GM12891 (cell line): Measurements from ENCODE around the gene ALG1.
"Not testable (repeated sequence)": the region's sequence is repeated elsewhere in the genome, so short reads cannot be mapped to it uniquely, and the experiment has no call there.

Experiments used
- DNase-seq: peaks from one replicate; pipeline ENCODE4 v3.0.0; 2011; ENCODE audit warnings: low spot score; ENCODE audit not compliant: insufficient read length
- FAIRE-seq: peaks from 2 replicates; lab custom pipeline; 2011; peaks lifted over from hg19 to GRCh38; lab: Jason Lieb, UNC
- PAX5 ChIP-seq: IDR thresholded peaks from 2 replicates; pipeline ENCODE4 v1.6.1; 2011; ENCODE audit warnings: low read length, moderate library complexity, mild to moderate bottlenecking; ENCODE audit not compliant: insufficient read depth, severe bottlenecking
- POLR2A ChIP-seq: IDR thresholded peaks from 2 replicates; pipeline ENCODE4 v1.6.1; 2011; ENCODE audit warnings: low read depth, low read length, control low read depth
- POLR2AphosphoS5 ChIP-seq: IDR thresholded peaks from 2 replicates; pipeline ENCODE4 v1.6.1; 2011; ENCODE audit warnings: low read depth, low read length, control low read depth
- POU2F2 ChIP-seq: IDR thresholded peaks from 2 replicates; pipeline ENCODE4 v1.6.1; 2011; ENCODE audit warnings: low read depth, mild to moderate bottlenecking, control low read depth, low read length, moderate library complexity
- SPI1 ChIP-seq: IDR thresholded peaks from 2 replicates; pipeline ENCODE4 v1.6.1; 2011; ENCODE audit warnings: low read depth, low read length, control low read depth
- TAF1 ChIP-seq: IDR thresholded peaks from 2 replicates; pipeline ENCODE4 v1.6.1; 2011; ENCODE audit warnings: low read depth, low read length, control low read depth

Gene ALG1

GRCh38 chr16:5032748-5033167 is 38.9 kb upstream of the ALG1 start:
- DNase-seq (no peak), FAIRE-seq (no peak)
- TF ChIP-seq POLR2AphosphoS5 (no peak), POLR2A (no peak), SPI1 (no peak), TAF1 (no peak), PAX5 (no peak), POU2F2 (no peak)

- FAIRE-seq = peak; percentile 93
- peak; percentile 43 for TF ChIP-seq SPI1
- peak; percentile 71 for TF ChIP-seq POLR2A
- TF ChIP-seq POLR2AphosphoS5 = peak; percentile 61
- peak; percentile 84 for TF ChIP-seq TAF1
- TF ChIP-seq PAX5 = peak; percentile 79
- TF ChIP-seq POU2F2 = peak; percentile 70; the same call in 1 of the 2 replicates
- DNase-seq = peak; percentile 92
Measured at GRCh38 chr16:5033256-5034166, 38.1 kb upstream of the ALG1 start, which contains the start of gene NAGPA. Gene NAGPA (minus strand): TSS chr16:5033935. CDS start chr16:5033914, 21 bp downstream.

DNA sequence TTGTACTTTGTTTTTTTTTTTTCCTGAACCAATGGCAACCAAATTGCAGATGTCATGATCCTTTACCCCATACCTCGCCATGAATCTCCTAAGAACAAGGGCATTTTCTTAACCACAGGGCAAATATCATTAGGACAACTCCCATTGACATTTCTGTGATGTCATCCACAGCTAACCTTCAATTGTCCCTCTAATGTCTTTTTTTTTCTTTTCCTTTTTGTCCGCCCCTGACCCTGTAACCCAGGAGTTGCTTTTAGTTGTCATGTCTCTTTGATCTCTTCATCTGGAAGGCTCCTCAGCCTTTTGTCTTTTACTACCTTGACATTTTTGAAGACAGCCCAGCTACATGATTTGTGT is 37.5 kb upstream of the ALG1 start:
- TF ChIP-seq POLR2A (no peak), TAF1 (no peak), PAX5 (no peak)
- FAIRE-seq (no peak), DNase-seq (no peak)

GRCh38 chr16:5035909-5036227 is 35.8 kb upstream of the ALG1 start:
- no peak for FAIRE-seq
- DNase-seq = no peak
- TF ChIP-seq POU2F2 (no peak), SPI1 (no peak), PAX5 (no peak), POLR2AphosphoS5 (no peak), TAF1 (no peak), POLR2A (no peak)

DNA sequence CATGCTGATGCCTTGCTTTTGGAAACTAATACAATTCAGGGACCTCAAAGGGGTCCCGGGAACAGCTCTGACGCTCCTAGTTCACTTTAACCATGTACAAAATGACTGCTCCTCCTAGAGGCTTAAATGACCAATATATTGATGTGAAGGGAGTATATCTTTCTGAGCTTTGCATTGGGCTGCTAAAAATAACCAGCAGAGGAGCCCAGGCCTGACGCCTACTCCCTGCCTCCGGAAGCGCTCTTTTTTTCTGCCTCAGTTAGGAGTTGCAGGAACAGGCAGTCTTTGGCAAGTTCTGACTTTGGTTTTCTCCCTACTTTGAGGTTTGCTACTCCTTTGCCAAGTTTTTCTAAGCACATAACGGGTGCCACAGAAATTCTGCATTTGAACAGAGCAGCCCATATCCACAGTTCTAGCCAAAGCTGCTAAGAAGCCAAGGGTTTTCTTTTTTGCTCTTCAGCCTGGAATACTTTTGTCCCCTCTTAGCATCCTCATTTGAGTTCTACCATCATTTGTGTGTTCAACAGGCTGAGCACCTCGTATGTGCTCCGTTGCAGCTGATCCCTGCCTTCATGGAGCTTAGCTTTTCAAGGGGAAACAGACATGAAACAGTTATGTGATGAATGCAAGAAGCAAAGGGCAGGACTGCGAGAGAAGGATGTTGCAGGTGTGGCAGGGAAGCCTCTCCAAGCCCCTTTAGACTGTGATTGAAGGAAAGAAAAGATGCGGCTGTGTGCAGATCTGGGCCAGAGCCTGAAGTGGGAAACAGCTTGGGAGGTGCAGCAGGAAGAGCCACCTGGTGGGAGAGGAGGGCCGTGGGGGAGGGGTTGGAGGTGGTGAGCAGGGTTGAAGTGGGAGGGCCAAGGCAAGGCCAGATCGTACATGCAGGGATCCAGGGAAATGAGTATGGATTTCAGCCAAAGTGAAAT is 35.2 kb upstream of the ALG1 start:
- FAIRE-seq (no peak), DNase-seq (no peak)
- TF ChIP-seq POLR2AphosphoS5 (no peak), SPI1 (no peak), PAX5 (no peak), POU2F2 (no peak), POLR2A (no peak), TAF1 (no peak)

- FAIRE-seq (no peak), DNase-seq (no peak)
- TF ChIP-seq POLR2A (no peak), PAX5 (no peak), POLR2AphosphoS5 (no peak), POU2F2 (no peak), TAF1 (no peak), SPI1 (no peak)
Measured at GRCh38 chr16:5040451-5040850, 31.2 kb upstream of the ALG1 start.

GRCh38 chr16:5041600-5042133 is 30.0 kb upstream of the ALG1 start:
- TF ChIP-seq POLR2A = no peak
- TF ChIP-seq PAX5 = peak; percentile 63
- no peak for TF ChIP-seq SPI1
- FAIRE-seq (peak; percentile 69), DNase-seq (no peak)

GRCh38 chr16:5042574-5043171 is 29.0 kb upstream of the ALG1 start:
- DNase-seq (no peak), FAIRE-seq (no peak)
- TF ChIP-seq TAF1 = no peak
- TF ChIP-seq SPI1 = no peak
- no peak for TF ChIP-seq POLR2AphosphoS5
- TF ChIP-seq PAX5 = no peak
- no peak for TF ChIP-seq POLR2A
- TF ChIP-seq POU2F2 = no peak

- no peak for DNase-seq
Measured at GRCh38 chr16:5044011-5044540, 27.6 kb upstream of the ALG1 start.

GRCh38 chr16:5044581-5044980 is 27.1 kb upstream of the ALG1 start:
- DNase-seq, FAIRE-seq: not testable (repeated sequence)

More at GRCh38 chr16:5044011-5044540, 27.6 kb upstream of the ALG1 start:
- no peak for TF ChIP-seq POU2F2
- TF ChIP-seq POLR2A = no peak
- TF ChIP-seq POLR2AphosphoS5 = no peak
- no peak for TF ChIP-seq PAX5
- TF ChIP-seq TAF1 = no peak
- TF ChIP-seq SPI1 = no peak
- no peak for FAIRE-seq
